SH-SY5Y (cell line): ENCODE measurements around the gene MGMT.

Source experiments
- GATA2 ChIP-seq: IDR thresholded peaks from 2 replicates; pipeline ENCODE4 v1.6.1; 2011; ENCODE audit warnings: mild to moderate bottlenecking, low read depth, low read length
- GATA3 ChIP-seq: IDR thresholded peaks from 2 replicates; pipeline ENCODE4 v1.6.1; 2011; ENCODE audit warnings: low read depth, mild to moderate bottlenecking, low read length, moderate library complexity

DNA sequence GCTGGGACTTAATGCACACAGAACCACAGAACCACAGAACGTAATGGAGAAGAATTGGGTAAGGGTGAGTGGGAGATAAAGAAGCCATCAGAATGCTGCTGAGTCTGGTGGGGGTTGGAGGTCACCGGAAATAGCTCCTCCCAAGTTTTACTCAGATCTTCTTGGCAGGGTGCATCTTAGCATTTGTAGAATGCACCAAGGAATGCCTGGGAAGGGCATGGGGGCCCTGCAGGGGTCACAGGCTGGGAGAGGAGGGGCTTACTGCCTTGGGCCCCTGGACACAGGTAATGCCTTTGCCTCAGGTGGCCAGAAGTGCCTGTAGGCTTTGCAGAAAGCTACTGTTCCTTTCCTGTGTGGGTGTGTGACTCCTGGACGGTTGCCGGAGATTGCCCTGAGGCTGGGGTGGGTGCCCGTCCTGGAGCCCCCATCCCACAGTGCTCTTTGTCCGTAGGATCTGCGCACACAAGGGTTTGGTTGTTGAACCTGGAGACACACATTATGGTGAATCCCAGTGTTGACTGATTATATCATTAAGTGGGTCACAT is 55.1 kb downstream of the MGMT start:
- no peak for TF ChIP-seq GATA2
- no peak for TF ChIP-seq GATA3
